Measurements from ENCODE around the gene PTPRCAP. TPM values are rescaled to one million over a fixed set of nuclear protein-coding genes. Genes with fewer than 3 reads are reported as not detected.

Gene PTPRCAP
- total and polyA plus RNA-seq, 10 of the 15 experiments (the other 5 are each of a cell fraction or from before 2014, with no cell fraction given) = 4.7 to 266 (median 125) TPM

DNA sequence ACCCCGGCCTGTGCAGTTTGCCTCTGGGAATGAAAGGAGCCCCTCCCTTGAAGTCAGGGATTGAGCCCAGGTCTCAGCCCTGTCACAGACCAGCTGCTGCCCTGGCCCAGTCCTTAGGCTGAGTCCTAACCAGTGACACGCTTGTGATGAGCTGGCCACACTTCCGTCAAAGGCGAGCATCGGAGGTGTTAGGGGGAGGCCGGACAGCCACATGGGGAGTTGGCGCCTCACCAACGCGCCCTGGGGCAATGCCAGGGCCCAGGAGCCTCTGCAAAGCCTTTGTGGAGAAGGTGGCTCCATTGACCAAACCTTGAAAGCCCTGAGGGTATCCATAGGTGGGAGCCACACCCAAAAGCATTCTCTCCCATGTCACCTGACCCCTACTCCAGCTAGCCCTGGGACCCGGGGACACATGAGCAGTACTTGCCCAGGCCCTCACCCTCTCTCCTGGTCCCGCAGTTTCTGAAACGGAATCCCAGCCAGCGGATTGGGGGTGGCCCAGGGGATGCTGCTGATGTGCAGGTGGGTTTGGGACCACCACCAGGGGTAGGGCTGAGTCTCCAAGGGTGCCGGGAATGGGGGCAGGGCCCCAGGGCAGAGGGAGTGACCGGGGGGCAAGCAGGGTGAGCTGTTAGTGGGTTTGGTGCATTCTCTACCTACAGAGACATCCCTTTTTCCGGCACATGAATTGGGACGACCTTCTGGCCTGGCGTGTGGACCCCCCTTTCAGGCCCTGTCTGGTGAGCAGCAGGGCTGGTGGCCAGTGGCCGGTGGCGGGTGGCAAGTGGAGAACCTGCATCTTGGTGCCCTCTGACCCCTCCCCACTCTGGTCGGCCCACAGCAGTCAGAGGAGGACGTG is 3.7 kb downstream of the PTPRCAP start:
- ChIA-PET CTCF (interaction anchor here (1.0 kb wide), 1 partner anchor 25 kb away, joined by 3 read pairs; no protein-coding TSS in a partner anchor), RAD21 (ENCODE audit: unreplicated experiment) (interaction anchor here (1.5 to 7.2 kb wide), 2 partner anchors 27 to 31 kb away, joined by 3 to 112 read pairs; partner anchors contain the start of genes PPP1CA and TBC1D10C), POLR2A (interaction anchor here (0.6 to 2.3 kb wide), 5 partner anchors 30 to 42 kb away, joined by 3 to 10 read pairs (median 5); partner anchors contain the start of genes PPP1CA, RAD9A and TMEM134), SMC1A (ENCODE audit: uncharacterized antibody, unreplicated experiment) (no interaction called here)
- H3K4me1 ChIP-seq (ENCODE audit: control insufficient read depth, insufficient read depth, low read length) = peaks cover 26% of the 10 kb centered on the region
- no peak for ATAC-seq
- in situ Hi-C loops (cut with MboI) (no loop called here), intact Hi-C loops (cut with micrococcal nuclease; ENCODE audit: unreplicated experiment) (no loop called here)
- no TSS peak for BruUV-seq (replicated peaks)
- DNase-seq (ENCODE audit: low read depth, low spot score) = no peak
- peak overlapping the region; percentile 90; the same call in 1 of the 2 replicates for H3K4me3 ChIP-seq
- H3K4me2 ChIP-seq (ENCODE audit: control insufficient read depth, insufficient read depth) = peak overlapping the region; percentile 71
- peak overlapping the region; percentile 99 for H3K27ac ChIP-seq (ENCODE audit: control insufficient read depth, insufficient read depth)
- no peaks in the 10 kb centered on the region for H3K9me3 ChIP-seq (replicated peaks; ENCODE audit: control insufficient read depth, insufficient read depth, low read length)
- H3K79me2 ChIP-seq (ENCODE audit: control insufficient read depth, insufficient read depth, low read length) = peaks cover 64% of the 10 kb centered on the region
- no peaks in the 10 kb centered on the region for H4K20me1 ChIP-seq (ENCODE audit: control insufficient read depth, insufficient read depth)
- H3K9ac ChIP-seq (ENCODE audit: control insufficient read depth, insufficient read depth, low read length) = peak overlapping the region; percentile 99
- TF ChIP-seq BCL3 (IDR thresholded peaks at IDR 0.05; ENCODE audit: borderline replicate concordance, insufficient read depth, low read depth, low read length, poor library complexity, severe bottlenecking) = no peak
- no peak for TF ChIP-seq ZBTB4 (CRISPR knock-in tag; IDR thresholded peaks at IDR 0.05)
- TF ChIP-seq POLR2AphosphoS2 (IDR thresholded peaks at IDR 0.05; ENCODE audit: low read depth, low read length) = 0 out of 2 replicates have a peak, but pooled peaks have one; percentile 19
- peak; percentile 65 for TF ChIP-seq POLR2A (IDR thresholded peaks at IDR 0.05; ENCODE audit: low read depth, low read length)
- 0 out of 2 replicates have a peak, but pooled peaks have one; percentile 29 for TF ChIP-seq TAF1 (IDR thresholded peaks at IDR 0.05; ENCODE audit: borderline replicate concordance, low read depth, low read length)
- no peak for TF ChIP-seq NFYB (IDR thresholded peaks at IDR 0.05; ENCODE audit: insufficient read depth, low read depth, low read length)
- TF ChIP-seq ZBTB33 (IDR thresholded peaks at IDR 0.05) = peak; percentile 86
- 0 out of 2 replicates have a peak, but pooled peaks have one; percentile 45 for TF ChIP-seq NR2F1 (conservative IDR thresholded peaks at IDR 0.05)
- TF ChIP-seq PBX3 (IDR thresholded peaks at IDR 0.05; ENCODE audit: insufficient replicate concordance, low read depth, low read length) = peak; percentile 9
- no peaks in the 10 kb centered on the region for H3K27me3 ChIP-seq (replicated peaks in 1 of 2; ENCODE audit: control insufficient read depth in 2 of 2, insufficient read depth in 2 of 2, low read length in 1 of 2)
- H2AFZ ChIP-seq (ENCODE audit: control insufficient read depth, low read depth, low read length) = no peak overlapping the region
- WGBS (ENCODE audit: insufficient coverage, insufficient replicate concordance, low lambda C conversion rate, missing lambda C conversion rate) = 34% methylated on average over 22 of the region's 22 CpGs
- H3K36me3 ChIP-seq (ENCODE audit: control insufficient read depth in 2 of 2, insufficient read depth in 2 of 2, low read length in 1 of 2) = peaks cover 6 to 20% of the 10 kb centered on the region in 2 experiments; a peak in 3 of 4 replicates
- no peak for FAIRE-seq

Data from GM12878 (cell line).